Stimulated activated naive B cell treated with anti-CD40 and anti-IgM and Interleukin-4, amounts not matched to agents 10 μg/mL and 1 μg/mL and 100 μg/mL, for 72 hours (primary cell): ENCODE results near the gene TMEM120A.
"Not testable (repeated sequence)": the region's sequence is repeated elsewhere in the genome, so short reads cannot be mapped to it uniquely, and the experiment has no call there.

Experiments used
- ATAC-seq, 2 donors: fragments of 150-1000 bp; cut with Tn5 transposase; replicated peaks; 2 replicates each; pipeline ENCODE4 v1.10.0; 2021; ENCODE audit warnings: moderate library complexity in 1 of 2
- DNase-seq: peaks from one replicate; pipeline ENCODE4 v3.0.0; 2021
- H3K27ac Mint-ChIP-seq: one replicate; pipeline ENCODE4 v1.8.0; 2022; ENCODE audit warnings: mild to moderate bottlenecking, mixed read lengths
- H3K27me3 Mint-ChIP-seq, 2 donors: one replicate each; pipeline ENCODE4 v1.8.0; 2022; ENCODE audit warnings: mixed read lengths in 2 of 2
- H3K36me3 Mint-ChIP-seq, 2 donors: one replicate each; pipeline ENCODE4 v1.8.0; 2022; ENCODE audit warnings: mixed read lengths in 2 of 2, mild to moderate bottlenecking in 1 of 2
- H3K4me1 Mint-ChIP-seq, 2 donors: one replicate each; pipeline ENCODE4 v1.8.0; 2022; ENCODE audit warnings: mixed read lengths in 2 of 2, mild to moderate bottlenecking in 1 of 2
- H3K4me3 Mint-ChIP-seq, 2 donors: one replicate each; pipeline ENCODE4 v1.8.0; 2022; ENCODE audit warnings: mild to moderate bottlenecking in 2 of 2, mixed read lengths in 2 of 2, moderate library complexity in 1 of 2
- H3K9me3 Mint-ChIP-seq, 2 donors: one replicate each; pipeline ENCODE4 v1.8.0; 2022; ENCODE audit warnings: mixed read lengths in 2 of 2, mild to moderate bottlenecking in 1 of 2

TMEM120A gene

DNA sequence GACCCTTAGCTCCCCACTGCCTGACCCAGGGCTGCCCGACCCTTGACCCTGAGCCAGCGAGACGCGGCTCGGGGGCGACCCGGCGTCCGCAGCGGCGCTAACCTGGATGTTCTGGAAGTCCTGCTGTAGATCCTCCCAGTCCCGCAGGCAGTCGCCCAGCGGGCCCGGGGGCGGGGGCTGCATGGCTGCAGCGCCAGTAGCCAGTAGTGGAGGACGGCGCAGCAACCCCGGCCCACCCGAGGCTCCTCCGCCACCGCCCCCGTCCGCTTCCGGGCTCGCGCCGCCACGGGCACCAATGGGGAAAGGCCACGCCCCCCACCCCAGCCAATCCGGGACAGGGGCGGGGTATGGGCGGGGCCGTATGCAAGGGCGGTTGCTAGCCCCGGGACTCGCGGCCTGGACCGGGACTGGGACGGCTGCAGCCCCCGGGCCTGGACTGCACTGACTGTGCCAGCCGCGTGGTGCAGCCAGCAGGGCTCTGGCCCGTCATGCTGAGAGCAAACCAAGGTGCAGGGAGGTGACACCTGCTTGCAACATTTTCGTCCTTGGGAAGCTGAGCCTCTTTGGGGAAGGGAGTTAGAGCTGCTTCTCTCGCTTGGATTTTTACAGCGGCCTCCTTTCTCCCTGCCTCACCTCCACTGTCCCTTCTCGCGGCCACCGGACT is at the start of gene TMEM120A:
TMEM120A (minus strand) TSS at position 208 of the 664 bp plus-strand sequence; CDS start at position 183, 25 bp downstream.
- Mint-ChIP-seq H3K27ac (peak within 1 kb of the TSS; percentile 42), H3K36me3 (peaks cover 34 to 47% of the 10 kb centered on the region in 2 donors), H3K4me1 (peaks cover 34 to 57% of the 10 kb centered on the region in 2 donors), H3K9me3 (no peaks in the 10 kb centered on the region), H3K4me3 (peak within 1 kb of the TSS; percentile 82 to 83), H3K27me3 (no peaks in the 10 kb centered on the region)
- peak; percentile 88 for DNase-seq
- ATAC-seq: peak; percentile 96 to 98

DNA sequence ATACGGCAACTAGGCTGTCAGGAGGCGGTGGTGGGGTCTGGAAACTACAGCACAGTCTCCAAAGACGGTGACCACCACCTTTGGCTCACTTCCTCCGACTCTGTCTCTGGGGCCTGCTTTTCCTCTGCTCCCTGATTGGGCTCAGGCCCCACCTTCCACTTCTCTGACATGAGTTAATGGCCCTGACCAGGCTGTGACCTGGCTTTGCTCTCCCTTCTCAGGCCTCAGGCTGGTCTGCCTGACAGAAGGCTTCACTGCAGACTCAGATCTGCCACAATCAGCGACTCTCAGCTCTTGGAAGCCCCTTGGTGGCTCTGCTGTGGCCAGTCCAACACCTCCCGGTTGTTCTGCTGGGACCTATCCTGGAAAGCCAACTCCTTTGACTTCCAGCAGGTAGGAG is 45.7 kb upstream of the TMEM120A start:
- no peak for DNase-seq
- Mint-ChIP-seq H3K36me3 (peaks cover 11 to 28% of the 10 kb centered on the region in 2 donors), H3K27me3 (no peaks in the 10 kb centered on the region), H3K4me3 (no peak overlapping the region), H3K9me3 (no peaks in the 10 kb centered on the region), H3K4me1 (peaks cover 0 to 6% of the 10 kb centered on the region in 2 donors), H3K27ac (no peak overlapping the region)
- no peak for ATAC-seq

DNA sequence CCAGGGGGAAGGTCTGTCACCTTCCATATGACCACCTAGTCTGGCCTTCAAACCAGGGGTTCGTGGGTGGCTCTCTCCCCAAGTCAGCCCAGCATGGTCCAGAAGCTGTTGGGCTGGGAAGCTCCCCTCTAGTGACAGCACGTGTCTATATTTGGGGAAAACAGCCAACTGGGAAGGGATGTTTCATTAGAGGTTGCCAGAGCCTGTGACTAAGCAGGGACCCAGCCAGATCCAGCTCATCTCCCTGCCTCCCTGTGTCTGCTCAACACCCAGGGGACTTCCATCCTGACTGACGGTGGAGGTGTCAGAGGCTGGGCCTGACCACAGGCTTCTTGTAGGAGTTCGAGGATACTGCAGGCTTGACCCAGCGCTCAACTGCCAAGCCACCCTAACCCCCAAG is 42.9 kb upstream of the TMEM120A start:
- peaks cover 21 to 26% of the 10 kb centered on the region in 2 donors for H3K36me3 Mint-ChIP-seq
- no peaks in the 10 kb centered on the region for H3K4me1 Mint-ChIP-seq
- no peak overlapping the region for H3K4me3 Mint-ChIP-seq
- H3K27ac Mint-ChIP-seq: no peak overlapping the region
- H3K27me3 Mint-ChIP-seq: no peaks in the 10 kb centered on the region
- H3K9me3 Mint-ChIP-seq: peaks cover 0 to 1% of the 10 kb centered on the region in 2 donors
- ATAC-seq: no peak
- DNase-seq: no peak

DNA sequence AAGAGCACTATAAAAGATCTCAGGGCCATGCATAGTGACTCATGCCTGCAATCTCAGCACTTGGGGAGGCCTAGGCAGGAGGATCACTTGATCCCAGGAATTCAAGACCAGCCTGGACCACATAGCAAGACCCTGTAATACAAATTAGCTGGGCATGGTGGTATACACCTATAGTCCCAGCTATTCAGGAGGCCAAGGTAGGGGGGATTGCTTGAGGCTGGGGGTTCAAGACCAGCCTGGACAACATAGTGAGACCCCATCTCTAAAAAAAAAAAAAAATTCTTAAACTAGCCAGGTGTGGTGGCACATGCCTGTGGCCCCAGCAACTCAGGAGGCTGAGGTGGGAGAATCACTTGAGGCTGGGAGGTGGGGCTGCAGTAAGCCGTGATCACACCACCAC is 37.6 kb upstream of the TMEM120A start:
- Mint-ChIP-seq H3K4me1 (no peaks in the 10 kb centered on the region), H3K27ac (no peak overlapping the region), H3K36me3 (peaks cover 25 to 26% of the 10 kb centered on the region in 2 donors), H3K4me3 (no peak overlapping the region), H3K27me3 (no peaks in the 10 kb centered on the region), H3K9me3 (peaks cover 0 to 1% of the 10 kb centered on the region in 2 donors)
- DNase-seq (no peak), ATAC-seq (no peak)

DNA sequence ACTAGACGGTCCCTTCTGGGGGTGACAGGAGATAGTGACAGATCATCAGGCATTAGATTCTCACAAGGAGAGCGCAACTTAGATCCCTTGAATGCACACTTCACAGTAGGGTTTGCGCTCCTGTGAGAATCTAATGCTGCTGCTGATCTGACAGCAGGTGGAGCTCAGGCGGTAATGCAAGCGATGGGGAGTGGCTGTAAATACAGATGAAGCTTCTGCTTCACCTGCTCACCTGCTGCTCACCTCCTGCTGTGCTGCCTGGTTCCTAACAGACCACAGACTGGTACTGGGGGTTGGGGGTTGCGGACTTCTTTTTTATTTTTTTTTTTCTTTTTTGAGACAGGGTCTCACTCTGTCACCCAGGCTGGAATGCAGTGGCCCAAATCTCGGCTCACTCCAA is 35.3 kb upstream of the TMEM120A start:
- H3K36me3 Mint-ChIP-seq: peaks cover 35 to 41% of the 10 kb centered on the region in 2 donors
- not testable (repeated sequence) for H3K4me3 Mint-ChIP-seq, H3K27ac Mint-ChIP-seq, H3K9me3 Mint-ChIP-seq, ATAC-seq, H3K4me1 Mint-ChIP-seq, H3K27me3 Mint-ChIP-seq, DNase-seq

DNA sequence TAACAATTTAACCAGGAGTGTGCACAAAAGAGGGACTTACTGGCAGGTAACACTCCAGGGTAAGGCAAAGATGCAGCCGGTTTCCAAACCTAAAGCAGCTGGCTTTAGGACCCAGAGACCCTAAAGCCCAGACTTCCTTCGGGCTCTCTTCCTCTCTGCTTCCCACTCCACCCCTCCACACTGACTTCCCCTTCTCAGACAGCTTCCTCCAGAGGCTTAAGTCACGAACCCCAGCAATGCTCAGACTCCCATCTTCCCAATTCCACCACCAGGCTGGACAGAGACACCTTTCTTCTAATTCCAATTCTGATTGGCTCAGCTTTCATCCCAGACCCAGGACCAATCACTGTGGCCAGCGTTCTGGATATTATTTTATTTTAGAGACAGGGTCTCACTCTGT is 28.6 kb upstream of the TMEM120A start:
- peaks cover 8 to 18% of the 10 kb centered on the region in 2 donors for H3K4me1 Mint-ChIP-seq

DNA sequence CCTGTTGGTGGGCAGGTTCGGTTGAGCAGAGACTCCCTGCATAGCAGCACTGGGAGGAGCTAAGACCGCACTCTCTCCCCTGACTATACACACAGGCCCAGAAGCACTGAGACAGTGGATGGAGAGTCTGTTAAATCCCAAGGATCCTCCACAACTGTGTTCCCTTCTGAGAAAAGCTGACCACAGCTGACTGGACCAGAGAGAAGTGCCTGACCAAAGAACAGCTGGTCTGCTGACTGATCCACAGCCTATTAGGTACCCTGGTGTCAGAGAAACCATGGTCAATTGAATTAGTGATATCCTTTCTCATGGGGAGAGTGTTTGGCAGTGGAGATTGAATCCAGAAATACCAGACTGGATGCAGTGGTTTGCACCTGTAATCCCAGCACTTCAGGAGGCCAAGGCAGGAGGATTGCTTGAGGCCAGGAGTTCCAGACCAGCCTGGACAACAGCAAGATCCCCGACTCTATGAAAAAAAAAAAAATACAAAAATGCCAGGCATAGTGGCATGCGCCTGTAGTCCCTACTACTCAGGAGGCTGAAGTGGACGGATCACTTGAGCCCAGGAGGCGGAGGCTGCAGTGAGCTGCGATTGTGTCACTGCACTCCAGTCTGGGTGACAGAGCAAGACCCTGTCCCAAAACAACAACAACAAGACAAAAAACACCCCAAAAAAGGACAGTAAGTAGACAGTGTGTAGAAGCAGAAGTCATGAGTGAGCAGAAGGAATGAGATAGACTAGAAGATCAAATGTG is 27.8 kb upstream of the TMEM120A start:
- DNase-seq (no peak), ATAC-seq (no peak)
- Mint-ChIP-seq H3K36me3 (peaks cover 54 to 57% of the 10 kb centered on the region in 2 donors), H3K4me3 (no peak overlapping the region), H3K27me3 (no peaks in the 10 kb centered on the region), H3K9me3 (no peaks in the 10 kb centered on the region), H3K27ac (no peak overlapping the region), H3K4me1 (peaks cover 8 to 18% of the 10 kb centered on the region in 2 donors)

More for the DNA sequence above, 28.6 kb upstream of the TMEM120A start:
- Mint-ChIP-seq H3K27ac (no peak overlapping the region), H3K27me3 (no peaks in the 10 kb centered on the region), H3K9me3 (no peaks in the 10 kb centered on the region), H3K36me3 (peaks cover 51 to 55% of the 10 kb centered on the region in 2 donors), H3K4me3 (no peak overlapping the region)
- DNase-seq (no peak), ATAC-seq (no peak)

DNA sequence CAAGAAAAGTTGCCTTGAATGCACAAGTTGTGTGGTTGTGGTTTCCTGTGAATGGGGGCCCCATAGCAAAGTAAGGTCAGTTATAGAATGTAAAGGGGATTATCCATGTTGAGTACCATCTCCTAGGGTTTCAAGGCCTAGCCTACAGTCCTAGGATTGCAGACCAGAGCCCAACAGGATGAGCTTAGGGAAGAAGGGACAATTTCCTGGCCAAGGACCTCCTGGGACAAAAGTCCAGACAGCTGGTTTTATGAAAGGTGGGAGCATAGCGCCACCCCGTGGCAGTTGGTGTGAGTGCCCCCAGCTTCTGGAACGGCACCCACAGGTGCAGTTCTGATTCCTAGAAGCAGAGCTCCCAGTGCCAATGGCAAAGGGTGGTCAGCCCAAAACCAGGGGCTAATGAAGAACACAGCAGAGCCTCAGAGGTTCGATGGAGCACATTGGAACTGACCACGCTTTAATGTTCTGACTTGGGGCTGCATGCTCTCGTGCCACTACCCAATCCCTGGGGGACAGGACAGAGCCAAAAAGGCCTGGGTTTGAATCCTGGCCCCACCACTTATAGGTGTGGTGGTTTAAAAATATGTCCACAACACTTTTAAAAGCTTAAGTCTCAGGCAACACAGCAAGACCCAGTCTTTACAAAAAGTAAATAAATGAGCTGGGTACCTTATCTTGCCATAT is 25.8 kb upstream of the TMEM120A start:
- peaks cover 10 to 18% of the 10 kb centered on the region in 2 donors for H3K4me1 Mint-ChIP-seq
- H3K36me3 Mint-ChIP-seq: peaks cover 45 to 50% of the 10 kb centered on the region in 2 donors
- no peaks in the 10 kb centered on the region for H3K9me3 Mint-ChIP-seq
- peak; percentile 65 to 77 for ATAC-seq
- H3K4me3 Mint-ChIP-seq: no peak overlapping the region
- H3K27me3 Mint-ChIP-seq: no peaks in the 10 kb centered on the region
- peak; percentile 34 for DNase-seq
- H3K27ac Mint-ChIP-seq: no peak overlapping the region

DNA sequence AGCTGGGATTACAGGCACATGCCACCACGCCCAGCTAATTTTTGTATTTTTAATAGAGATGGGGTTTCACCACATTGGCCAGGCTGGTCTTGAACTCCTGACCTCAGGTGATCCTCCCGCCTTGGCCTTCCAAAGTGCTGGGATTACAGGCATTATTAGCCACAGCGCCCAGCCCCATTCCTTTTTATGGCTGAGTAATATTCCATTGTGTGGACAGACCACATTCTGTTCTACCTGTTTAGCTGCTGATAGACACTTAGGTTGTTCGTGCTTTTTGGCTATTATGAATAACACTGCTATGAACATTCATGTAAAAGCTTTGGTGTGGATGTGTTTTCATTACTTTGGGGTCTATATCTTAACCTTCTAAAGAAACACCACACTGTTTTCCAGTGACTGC is 24.1 kb upstream of the TMEM120A start:
- Mint-ChIP-seq H3K4me1 (peaks cover 8 to 18% of the 10 kb centered on the region in 2 donors), H3K36me3 (peaks cover 40% of the 10 kb centered on the region in 2 donors)
- ATAC-seq, DNase-seq, H3K9me3 Mint-ChIP-seq, H3K4me3 Mint-ChIP-seq, H3K27ac Mint-ChIP-seq, H3K27me3 Mint-ChIP-seq: not testable (repeated sequence)

DNA sequence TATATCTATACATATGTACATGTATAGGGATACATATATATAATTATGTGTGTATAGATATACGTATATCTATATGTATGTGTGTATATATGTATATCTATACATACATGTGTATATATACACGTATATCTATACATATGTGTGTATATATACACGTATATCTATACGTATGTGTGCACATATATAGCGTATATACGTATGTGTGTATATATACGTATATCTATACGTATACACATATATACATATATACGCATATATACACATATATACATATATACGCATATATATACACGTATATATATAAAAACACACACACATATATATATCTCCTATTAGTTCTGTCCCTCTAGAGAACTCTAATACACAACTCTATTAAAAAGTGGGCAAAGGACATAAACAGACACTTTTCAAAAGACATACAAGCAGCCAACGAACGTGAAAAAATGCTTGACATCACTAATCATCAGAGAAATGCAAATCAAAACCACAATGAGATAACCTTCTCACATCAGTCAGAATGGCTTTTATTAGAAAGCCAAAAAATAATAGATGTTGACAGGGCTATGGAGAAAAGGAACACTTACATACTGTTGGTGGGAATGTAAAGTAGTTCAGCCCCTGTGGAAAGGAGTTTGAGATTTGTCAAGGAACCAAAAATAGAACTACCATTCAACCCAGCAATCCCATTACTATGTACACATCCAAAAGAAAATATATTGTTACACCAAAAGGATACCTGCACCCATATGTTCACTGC is 22.0 kb upstream of the TMEM120A start:
- H3K27ac Mint-ChIP-seq: no peak overlapping the region
- DNase-seq (no peak), ATAC-seq (no peak)
- no peaks in the 10 kb centered on the region for H3K27me3 Mint-ChIP-seq
- H3K36me3 Mint-ChIP-seq: peaks cover 38 to 48% of the 10 kb centered on the region in 2 donors
- no peak overlapping the region for H3K4me3 Mint-ChIP-seq
- peaks cover 10 to 12% of the 10 kb centered on the region in 2 donors for H3K4me1 Mint-ChIP-seq
- H3K9me3 Mint-ChIP-seq: no peaks in the 10 kb centered on the region

DNA sequence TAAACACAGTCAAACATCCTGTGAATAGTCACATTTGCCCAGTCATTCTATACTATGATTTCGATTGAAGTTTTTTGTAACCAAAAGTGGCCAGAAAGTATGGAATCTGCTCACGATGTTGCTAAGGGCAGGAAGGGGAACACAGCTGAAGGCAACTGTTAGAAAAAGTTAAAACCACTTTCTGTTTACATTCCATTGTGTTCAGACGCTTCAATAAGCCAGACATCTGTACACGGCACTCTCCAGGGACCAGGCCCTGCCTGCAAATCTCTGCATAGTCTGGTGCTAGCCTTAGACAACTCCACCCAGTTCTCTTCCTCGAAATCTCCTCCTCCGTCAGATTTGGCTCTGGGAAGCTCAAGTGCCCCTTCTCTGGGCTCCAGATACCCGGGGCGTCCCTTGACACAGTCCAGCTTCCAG is 17.1 kb upstream of the TMEM120A start:
- ATAC-seq (peak in 1 of 2 donors; percentile 15), DNase-seq (no peak)
- H3K4me3 Mint-ChIP-seq: no peak overlapping the region
- no peaks in the 10 kb centered on the region for H3K9me3 Mint-ChIP-seq
- no peaks in the 10 kb centered on the region for H3K27me3 Mint-ChIP-seq
- H3K36me3 Mint-ChIP-seq: peaks cover 23 to 48% of the 10 kb centered on the region in 2 donors
- peaks cover 33 to 46% of the 10 kb centered on the region in 2 donors for H3K4me1 Mint-ChIP-seq
- no peak overlapping the region for H3K27ac Mint-ChIP-seq

DNA sequence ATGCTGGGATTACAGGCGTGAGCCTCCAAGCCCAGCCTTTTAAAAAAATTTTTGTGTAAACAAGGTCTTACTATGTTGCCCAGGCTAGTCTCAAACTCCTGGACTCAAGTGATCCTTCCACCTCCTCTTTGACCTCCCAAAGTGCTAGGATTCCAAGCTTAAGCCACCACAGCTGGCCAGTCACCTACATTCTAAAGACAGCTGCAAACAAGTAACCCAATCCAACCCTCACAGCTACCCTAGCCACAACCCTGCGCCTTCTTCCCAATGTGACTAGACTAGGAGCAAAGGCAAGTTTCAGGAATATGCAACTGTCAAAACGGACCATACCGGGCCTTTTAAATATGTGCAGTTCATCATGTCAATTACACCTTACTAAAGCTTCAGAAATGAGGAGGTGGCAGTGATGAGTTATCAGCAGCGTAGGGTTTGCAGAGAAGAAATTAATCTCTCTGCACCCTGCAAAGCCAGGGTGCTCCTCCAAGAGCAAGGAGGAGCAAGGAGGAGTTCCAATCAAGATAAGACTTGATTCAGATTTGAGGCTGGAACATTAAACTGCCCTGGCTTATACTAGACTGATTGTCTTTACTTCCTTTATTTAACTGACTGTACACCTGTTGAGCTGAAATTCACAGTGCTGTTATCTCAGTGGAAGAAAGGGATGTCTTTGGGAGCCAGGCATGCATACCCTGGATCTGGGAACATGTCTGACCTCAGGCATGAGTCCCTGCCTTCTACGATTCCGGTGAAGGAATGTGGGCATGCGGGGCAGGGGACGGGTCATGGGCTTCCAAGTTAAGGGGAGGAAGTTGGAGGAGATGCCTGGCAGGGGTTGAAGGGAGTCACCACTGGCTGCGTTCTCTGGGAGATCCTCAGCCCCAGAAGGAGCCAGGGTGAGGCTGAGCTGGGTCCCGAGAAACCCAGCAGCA is 15.5 kb upstream of the TMEM120A start:
- no peak for DNase-seq
- Mint-ChIP-seq H3K27me3 (no peaks in the 10 kb centered on the region), H3K4me3 (peak overlapping the region; percentile 27 to 72), H3K27ac (peak overlapping the region; percentile 90), H3K9me3 (no peaks in the 10 kb centered on the region), H3K4me1 (peaks cover 32 to 46% of the 10 kb centered on the region in 2 donors), H3K36me3 (peaks cover 28 to 50% of the 10 kb centered on the region in 2 donors)
- no peak for ATAC-seq

DNA sequence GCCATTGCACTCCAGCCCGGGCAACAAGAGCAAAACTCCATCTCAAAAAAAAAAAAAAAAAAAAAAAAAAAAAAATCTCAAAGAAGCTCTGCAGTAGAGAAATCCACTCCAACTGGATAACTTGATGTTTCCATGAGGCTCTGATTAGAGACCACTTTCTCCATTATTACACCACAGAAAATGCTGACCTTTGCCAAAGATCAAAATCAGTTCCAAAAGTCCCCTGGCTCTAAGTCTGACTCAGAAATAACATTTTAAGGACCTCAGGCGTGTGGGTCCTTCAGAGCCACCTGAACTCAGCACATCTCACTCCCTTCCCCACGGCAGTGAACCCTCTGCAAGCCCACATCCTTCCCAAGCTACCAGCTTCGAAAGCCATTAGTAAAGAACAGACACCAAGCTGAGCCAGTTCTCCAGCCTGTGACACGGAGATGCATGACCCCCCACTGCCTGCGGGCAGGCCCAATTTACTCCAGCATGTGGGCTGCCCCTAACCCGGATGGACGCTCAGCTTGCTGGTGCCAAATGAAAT is 13.8 kb upstream of the TMEM120A start:
- peaks cover 32 to 46% of the 10 kb centered on the region in 2 donors for H3K4me1 Mint-ChIP-seq
- peaks cover 30 to 53% of the 10 kb centered on the region in 2 donors for H3K36me3 Mint-ChIP-seq
- peak overlapping the region; percentile 42 to 45 for H3K4me3 Mint-ChIP-seq
- ATAC-seq: peak; percentile 87 to 90
- DNase-seq: peak; percentile 55
- H3K27ac Mint-ChIP-seq: peak overlapping the region; percentile 90
- H3K27me3 Mint-ChIP-seq: no peaks in the 10 kb centered on the region
- no peaks in the 10 kb centered on the region for H3K9me3 Mint-ChIP-seq
